ENCODE results near the gene PML.

PML gene

DNA sequence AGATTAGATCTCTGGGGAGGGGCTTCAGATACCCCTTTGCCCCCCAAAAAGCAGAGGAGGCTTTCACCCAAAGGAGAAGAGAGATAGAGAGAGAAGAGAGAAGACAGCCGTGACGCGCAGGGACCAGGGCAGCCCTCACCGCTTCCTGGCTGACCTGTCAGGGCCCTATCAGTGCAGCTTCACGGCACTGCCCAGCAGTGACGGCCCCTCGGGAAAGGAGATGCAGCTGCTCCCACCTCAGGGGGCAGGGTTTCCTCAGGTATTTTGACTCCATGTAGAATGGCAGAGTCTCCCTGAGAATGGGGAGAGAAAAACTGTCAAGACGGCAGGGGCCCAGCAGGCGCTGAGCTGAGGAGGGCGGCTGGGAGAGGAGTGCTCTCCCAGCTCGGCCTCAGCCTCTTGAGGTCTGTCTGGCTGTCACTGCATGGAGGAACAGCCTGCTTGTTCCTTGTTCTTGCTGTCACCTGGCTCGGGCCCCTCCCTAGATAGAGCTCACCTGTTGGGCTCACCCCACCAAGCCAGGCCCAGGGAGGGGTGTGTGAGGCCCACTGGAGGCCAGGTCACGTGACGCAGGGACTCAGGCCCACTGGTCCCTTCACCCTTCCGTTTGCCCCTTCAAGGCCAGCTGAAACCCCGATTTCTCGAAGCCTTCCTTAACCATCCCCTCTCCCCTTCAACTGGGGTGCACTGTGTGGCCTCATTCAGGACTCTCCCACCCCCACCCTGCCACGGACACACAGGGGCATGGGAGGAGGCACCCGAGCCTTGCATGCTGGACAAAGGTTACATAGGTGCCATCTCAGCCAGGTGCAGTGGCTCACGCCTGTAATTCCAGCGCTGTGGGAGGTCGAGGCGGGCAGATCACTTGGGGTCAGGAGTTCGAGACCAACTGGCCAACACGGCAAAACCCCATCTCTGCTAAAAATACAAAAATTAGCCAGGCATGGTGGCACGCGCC lies 40.0 kb upstream of the PML start:
- TF ChIP-seq CTCF (conservative IDR thresholded peaks at IDR 0.05), result no peak
- H3K27ac ChIP-seq, result no peak overlapping the region

- H3K27ac ChIP-seq, result no peak overlapping the region
Observed at GRCh38 chr15:73955326-73955725, 39.2 kb upstream of the PML start.

DNA sequence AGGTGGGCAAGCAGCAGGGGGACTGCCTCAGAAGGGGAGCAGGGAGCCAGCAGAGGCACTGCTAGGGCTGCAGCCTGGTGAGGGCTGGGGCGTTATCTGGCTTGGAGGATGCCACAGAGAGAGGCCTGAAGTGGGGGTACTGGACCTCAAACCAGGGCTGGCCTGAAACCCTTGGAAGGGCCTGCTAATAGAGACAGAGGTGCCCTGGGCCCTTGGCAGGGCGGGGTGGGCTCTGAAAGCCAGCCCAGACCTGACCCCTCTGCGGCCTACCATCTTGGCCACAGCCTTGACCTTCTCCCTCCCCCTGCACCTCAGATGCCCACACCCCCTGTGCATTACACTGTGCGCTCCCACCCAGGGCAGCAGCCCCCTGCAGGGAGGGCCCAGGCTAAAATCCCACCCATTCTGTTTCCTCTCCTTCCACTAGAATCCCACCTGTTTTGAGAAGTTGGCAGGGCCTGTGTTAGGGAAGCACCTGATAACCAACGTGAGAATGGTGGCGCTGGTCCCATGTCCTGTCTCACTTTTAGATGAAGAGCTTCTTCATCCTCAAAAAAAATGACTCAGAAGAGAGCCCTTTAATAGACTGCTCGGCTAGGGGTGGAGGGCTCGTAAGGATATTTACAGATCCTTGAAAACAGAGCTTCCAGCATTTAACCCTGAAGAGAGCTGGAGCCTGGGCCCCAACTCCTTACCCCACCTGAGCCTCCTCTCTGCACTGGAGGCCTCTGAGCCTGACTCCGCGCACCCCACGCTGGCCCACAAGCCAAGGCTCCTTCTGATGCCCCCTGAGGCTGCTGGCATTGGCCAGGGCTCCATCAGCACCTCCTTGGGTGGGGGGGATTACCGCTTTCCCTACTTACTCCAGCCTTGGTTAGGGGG lies 38.4 kb upstream of the PML start:
- H3K27ac ChIP-seq, result no peak overlapping the region
- TF ChIP-seq CTCF (conservative IDR thresholded peaks at IDR 0.05), result no peak

More at GRCh38 chr15:73955326-73955725, 39.2 kb upstream of the PML start:
- no peak for TF ChIP-seq CTCF (conservative IDR thresholded peaks at IDR 0.05)

DNA sequence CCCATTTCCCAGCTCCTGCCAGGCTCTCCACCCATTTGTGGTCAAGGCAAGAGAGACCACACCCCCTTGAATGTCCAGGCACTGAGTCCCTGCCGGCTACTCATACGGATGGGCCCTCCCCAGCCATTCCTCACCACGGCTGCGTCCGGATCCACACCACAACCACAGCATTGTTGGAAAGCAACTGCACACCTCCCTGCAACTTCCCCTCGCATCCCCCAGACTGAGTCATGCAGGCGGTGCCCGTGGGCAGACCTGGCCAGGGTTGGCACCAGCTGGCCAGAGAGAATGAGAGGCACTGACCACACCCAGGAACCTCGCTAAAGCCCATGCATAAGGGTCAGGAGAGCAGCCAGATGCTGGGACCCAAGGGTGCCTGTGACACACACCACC lies 37.8 kb upstream of the PML start:
- no peak overlapping the region for H3K27ac ChIP-seq
- no peak for TF ChIP-seq CTCF (conservative IDR thresholded peaks at IDR 0.05)

- TF ChIP-seq CTCF (conservative IDR thresholded peaks at IDR 0.05), result no peak
- no peak overlapping the region for H3K27ac ChIP-seq
Observed at GRCh38 chr15:73957276-73957675, 37.2 kb upstream of the PML start.

- TF ChIP-seq CTCF (conservative IDR thresholded peaks at IDR 0.05), result no peak
- no peak overlapping the region for H3K27ac ChIP-seq
Observed at GRCh38 chr15:73957785-73958184, 36.7 kb upstream of the PML start.

GRCh38 chr15:73959012-73959581 lies 35.4 kb upstream of the PML start:
- no peak overlapping the region for H3K27ac ChIP-seq
- no peak for TF ChIP-seq CTCF (conservative IDR thresholded peaks at IDR 0.05)

All from VCaP (cell line).